Vagina (tissue), 2 donors: ENCODE measurements around the gene POU1F1.
"Not testable (repeated sequence)": the region's sequence is repeated elsewhere in the genome, so short reads cannot be mapped to it uniquely, and the experiment has no call there.

Experiments
- POLR2A ChIP-seq, 2 donors: fragments of 450-650 bp; IDR thresholded peaks; one replicate each; pipeline ENCODE4 v1.6.1; 2017; ENCODE audit warnings: antibody characterized with exemption in 2 of 2, mild to moderate bottlenecking in 2 of 2, moderate library complexity in 2 of 2
- POLR2AphosphoS5 ChIP-seq, 2 donors: sonication (generic); formaldehyde crosslinking; IDR thresholded peaks; one replicate each; pipeline ENCODE4 v1.9.0; 2017; ENCODE audit warnings: antibody characterized with exemption in 2 of 2, mild to moderate bottlenecking in 2 of 2, low read depth in 1 of 2; ENCODE audit not compliant: insufficient read depth in 1 of 2
- TF ChIP-seq, protein P1 (sequence below), 3 experiments: fragments of 450-650 bp in 2 of 3; fragments of 200-600 bp in 1 of 3; sonication (generic) in 1 of 3; IDR thresholded peaks; one replicate each; pipeline ENCODE4 v1.5.1; 2017 to 2019; ENCODE audit warnings: antibody characterized with exemption in 3 of 3, mild to moderate bottlenecking in 2 of 3, moderate library complexity in 2 of 3

DNA sequence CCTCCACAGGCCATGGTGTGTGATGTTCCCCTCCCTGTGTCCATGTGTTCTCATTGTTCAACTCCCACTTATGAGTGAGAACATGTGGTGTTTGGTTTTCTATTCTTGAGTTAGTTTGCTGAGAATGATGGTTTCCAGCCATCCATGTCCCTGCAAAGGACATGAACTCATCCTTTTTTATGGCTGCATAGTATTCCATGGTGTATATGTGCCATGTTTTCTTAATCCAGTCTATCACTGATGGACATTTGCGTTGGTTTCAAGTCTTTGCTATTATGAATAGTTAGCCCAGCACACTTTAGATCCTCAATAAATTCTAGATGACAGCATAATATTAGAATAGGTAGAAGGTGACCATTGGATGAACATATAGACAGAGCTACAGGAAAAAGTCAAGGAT lies 28.6 kb upstream of the POU1F1 start:
- TF ChIP-seq, protein P1, sequence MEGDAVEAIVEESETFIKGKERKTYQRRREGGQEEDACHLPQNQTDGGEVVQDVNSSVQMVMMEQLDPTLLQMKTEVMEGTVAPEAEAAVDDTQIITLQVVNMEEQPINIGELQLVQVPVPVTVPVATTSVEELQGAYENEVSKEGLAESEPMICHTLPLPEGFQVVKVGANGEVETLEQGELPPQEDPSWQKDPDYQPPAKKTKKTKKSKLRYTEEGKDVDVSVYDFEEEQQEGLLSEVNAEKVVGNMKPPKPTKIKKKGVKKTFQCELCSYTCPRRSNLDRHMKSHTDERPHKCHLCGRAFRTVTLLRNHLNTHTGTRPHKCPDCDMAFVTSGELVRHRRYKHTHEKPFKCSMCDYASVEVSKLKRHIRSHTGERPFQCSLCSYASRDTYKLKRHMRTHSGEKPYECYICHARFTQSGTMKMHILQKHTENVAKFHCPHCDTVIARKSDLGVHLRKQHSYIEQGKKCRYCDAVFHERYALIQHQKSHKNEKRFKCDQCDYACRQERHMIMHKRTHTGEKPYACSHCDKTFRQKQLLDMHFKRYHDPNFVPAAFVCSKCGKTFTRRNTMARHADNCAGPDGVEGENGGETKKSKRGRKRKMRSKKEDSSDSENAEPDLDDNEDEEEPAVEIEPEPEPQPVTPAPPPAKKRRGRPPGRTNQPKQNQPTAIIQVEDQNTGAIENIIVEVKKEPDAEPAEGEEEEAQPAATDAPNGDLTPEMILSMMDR (IDR thresholded peaks at IDR 0.05), result not testable (repeated sequence)
- not testable (repeated sequence) for TF ChIP-seq POLR2A (IDR thresholded peaks at IDR 0.05); POLR2AphosphoS5 (IDR thresholded peaks at IDR 0.05; ENCODE audit: insufficient read depth in 1 of 2, low read depth in 1 of 2)
